HG02970 (cell line): ENCODE data around the gene POLH.
A peak's percentile ranks its signal among the peaks of the same experiment; 100 is the strongest.
"Not testable (repeated sequence)": the region's sequence is repeated elsewhere in the genome, so short reads cannot be mapped to it uniquely, and the experiment has no call there.

Source experiments
- ATAC-seq: cut with Tn5 transposase; IDR thresholded peaks from one replicate; pipeline ENCODE4 v1.9.1; 2021; ENCODE audit warnings: mild to moderate bottlenecking, moderate library complexity, moderate number of reproducible peaks; ENCODE audit not compliant: unreplicated experiment, low FRiP score

The POLH gene

DNA sequence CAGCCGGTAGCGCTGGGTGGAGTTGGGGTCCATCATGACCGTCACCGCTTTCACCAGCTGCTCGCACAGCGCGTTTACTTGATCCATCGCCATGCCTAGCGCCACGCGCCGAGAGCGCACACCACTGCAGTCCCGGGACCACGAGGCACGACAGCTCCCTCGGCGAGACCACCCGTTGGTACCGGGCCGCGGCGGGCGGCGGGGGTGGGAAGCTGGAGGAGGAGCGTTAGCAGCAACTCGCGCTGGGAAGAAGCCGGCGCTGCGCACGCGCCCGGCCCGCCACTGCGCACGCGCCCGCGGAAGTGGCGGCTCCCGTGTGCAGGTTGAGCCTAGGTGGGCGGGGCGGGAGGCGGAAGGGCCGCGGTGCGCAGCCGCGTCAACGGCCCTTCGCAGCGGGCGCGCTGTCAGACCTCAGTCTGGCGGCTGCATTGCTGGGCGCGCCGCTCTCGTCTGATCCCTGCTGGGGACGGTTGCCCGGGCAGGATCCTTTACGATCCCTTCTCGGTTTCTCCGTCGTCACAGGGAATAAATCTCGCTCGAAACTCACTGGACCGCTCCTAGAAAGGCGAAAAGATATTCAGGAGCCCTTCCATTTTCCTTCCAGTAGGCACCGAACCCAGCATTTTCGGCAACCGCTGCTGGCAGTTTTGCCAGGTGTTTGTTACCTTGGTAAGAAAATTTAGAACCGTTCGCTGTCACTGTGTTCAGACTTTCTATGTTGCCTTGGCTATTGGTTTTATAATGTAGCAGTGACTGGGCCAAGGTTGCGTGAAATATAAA, at the start of gene POLH, which contains the start of gene XPO5:
TSS of gene POLH (plus strand) at position 414 of the 780 bp plus-strand sequence. CDS start 6,135 bp downstream, outside the sequence.
TSS of gene XPO5 (minus strand) at position 267 of the 780 bp plus-strand sequence. CDS start at position 93, 174 bp downstream.
- peak; percentile 87 for ATAC-seq

DNA sequence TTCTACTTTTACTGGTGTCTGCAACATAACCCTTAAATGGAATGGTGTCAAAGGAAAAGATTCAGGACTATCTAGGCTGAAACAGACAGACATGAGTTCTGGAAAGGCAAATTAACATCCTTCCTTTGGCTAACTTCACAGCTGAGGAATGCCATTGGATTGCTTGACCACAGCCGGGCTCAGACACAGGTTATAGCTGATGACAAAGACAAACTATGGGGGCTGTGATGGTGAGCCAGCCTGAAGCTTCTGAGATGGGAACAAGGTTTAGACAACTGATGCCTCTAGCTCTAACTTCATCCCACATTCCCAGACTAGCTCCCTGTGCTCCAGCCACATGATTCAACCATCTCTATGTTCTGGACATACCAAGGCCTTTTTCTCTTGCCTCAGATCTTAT, 43.8 kb upstream of the POLH start:
- ATAC-seq = no peak

DNA sequence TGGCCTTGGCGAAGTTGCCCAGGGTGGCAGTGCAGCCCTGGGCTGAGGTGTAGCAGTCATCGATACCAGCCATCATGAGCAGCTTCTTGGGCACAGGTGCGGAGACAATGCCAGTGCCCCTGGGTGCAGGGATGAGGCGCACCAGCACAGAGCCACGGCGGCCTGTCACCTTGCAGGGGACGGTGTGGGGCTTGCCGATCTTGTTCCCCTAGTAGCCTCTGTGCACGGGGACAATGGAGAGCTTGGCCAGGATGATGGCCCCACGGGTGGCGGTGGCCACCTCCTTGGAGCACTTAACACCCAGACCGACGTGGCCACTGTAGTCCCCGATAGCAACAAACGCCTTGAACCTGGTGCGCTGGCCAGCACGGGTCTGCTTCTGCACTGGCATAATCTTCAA, 37.0 kb upstream of the POLH start:
- not testable (repeated sequence) for ATAC-seq

DNA sequence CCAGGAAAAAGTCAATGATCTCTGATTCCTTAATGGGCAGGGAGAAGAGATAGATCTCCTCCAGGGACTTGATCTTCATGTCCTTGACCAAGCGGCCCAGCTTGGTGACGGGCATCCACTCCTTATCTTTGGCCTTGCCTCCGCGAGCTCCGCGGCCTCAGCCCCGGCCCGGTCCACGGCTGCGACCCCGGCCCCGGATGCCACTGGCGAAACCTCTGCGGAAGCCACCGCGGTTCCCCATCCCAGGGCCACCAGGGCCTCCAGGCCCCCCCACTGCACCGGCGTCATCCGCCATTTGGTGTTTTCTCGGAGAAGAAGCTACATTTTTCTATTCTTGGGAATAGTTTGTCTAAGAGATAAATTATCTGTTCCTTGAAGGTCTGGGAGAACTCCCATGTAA, 36.6 kb upstream of the POLH start:
- not testable (repeated sequence) for ATAC-seq

DNA sequence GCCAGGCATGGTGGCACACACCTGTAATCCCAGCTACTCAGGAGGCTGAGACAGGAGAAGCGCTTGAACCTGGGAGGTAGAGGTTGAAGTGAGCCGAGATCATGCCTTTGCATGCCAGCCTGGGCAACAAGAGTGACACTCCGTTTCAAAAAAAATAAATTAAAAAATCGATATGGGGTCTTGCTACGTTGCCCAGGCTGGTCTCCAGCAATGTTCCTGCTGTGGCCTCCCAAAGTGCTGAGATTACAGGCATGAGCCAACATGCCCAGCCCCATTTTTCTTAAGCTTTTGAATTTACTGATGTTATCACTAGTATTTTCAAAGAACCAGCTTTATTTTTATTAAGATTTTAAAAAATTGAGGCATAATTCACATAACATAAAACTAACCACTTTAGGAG, 35.5 kb upstream of the POLH start:
- ATAC-seq = no peak

DNA sequence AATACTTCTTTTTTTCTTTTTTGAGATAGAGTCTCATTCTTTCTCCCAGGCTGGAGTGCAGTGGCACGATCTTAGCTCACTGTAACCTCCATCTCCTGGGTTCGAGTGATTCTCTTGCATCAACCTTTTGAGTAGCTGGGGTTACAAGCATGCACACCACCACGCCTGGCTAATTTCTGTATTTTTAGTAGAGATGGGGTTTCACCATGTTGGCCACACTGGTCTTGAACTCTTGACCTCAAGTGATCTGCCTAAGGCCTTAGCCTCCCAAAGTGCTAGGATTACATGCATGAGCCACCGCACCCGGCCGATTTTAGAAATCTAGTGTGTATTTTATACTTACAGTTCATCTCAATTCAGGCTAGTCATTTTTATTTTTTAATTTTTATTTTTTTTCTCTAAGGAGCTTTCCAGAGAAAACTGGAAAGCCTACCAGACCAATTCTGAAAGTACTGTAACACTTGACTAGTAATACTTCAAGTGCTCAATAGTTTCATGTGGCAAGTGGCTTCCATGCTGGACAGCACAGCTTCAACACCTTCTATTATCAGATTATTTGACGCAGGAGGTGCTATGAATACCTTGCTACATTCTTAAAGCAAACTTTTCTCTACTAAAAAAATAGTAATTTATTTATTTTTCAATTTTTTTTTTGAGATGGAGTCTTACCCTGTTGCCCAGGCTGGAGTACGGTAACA, 34.1 kb upstream of the POLH start:
- ATAC-seq = no peak

DNA sequence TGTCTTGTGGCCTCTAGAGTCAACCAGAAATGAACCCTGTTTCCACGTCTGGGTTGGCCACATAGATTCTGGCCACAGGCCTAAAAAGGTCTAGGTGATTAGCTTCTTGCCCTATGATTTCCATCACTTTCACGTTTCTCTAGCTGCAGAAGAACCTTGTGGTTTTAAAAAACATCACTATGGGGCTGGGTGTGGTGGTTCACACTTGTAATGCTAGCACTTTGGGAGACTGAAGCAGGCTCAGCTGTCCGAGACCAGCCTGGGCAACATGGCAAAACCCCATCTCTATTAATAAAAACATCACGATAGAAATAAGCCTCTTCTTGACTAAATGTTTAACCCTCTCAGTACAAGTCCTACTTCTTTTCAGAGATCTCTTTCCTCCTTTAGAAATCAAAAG, 31.5 kb upstream of the POLH start:
- ATAC-seq = no peak

DNA sequence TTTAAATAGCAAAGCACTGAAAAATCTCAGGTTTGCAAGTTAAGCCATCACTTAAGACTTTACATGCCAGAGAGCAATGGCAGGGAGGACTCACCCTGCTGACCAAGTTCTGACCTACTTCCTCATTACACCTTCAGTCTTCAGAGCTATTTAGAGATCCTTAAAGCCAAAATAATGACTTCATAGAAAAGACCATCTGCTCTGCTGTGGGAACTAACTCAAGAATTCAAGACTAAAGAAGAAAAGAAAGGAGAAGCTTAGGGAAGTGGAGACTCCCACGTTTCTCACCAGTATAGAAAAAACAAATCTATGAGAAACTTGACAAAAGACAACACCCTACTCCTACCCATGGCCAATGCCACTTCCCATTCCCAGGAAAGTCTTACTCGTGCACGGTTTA, 28.8 kb upstream of the POLH start:
- no peak for ATAC-seq

DNA sequence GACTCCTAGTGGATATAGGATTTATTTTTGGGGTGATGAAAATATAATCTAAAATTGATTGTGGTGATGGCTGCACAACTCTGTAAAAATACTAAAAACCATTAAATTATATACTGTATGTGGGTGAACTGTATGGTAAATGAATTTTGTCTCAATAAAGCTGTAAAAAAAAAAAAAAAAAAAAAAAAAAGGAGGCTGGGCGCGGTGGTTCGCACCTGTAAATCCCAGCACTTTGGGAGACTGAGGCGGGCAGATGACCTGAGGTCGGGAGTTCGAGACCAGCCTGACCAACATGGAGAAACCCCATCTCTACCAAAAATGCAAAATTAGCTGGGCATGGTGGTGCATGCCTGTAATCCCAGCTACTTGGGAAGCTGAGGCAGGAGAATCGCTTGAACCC, 18.4 kb upstream of the POLH start:
- not testable (repeated sequence) for ATAC-seq

DNA sequence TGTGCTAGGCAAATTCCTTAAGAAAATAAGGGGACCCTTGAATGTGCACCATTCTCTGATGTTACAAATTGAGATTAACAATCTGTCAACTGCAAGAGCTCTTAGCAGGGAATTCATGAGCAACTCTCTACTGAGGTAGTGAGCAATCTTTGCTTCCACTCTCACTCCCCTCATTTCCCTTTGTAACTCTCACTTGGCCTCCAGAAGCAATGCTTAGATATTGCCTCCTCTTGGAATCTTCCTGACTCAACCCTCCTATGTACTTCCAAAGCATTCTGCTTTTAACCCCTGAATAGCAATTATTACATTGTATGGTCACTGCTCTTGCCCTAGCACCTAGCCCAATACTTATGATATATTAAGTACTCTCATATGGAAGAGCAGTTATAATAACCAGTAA, 16.7 kb upstream of the POLH start:
- no peak for ATAC-seq

DNA sequence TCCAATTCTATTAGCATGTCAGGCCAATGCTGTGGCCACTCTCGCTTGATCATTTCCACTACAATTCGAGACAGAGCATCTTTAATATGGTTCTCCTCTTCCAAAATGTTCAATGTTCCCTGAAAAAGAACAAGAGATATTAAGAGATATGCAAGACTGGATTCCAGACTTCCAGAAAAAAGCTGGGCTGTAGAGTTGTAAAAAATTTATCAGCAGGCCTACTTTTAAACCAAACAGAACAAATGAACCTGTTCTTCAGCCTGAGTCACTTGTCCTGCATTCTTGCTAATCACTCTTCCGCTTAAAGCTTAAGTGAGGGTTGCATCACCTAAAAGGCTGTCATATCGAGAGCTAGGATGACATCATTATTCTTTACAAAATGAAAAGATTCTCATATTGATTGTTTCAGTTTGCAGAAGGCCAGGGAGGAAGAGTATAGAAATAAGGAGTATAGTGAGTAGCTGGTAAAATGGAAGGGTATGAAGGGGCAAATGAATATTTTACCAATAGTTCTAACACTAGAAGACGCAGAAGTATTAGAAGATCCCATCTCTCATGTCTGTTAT, 5.0 kb upstream of the POLH start:
- no peak for ATAC-seq

DNA sequence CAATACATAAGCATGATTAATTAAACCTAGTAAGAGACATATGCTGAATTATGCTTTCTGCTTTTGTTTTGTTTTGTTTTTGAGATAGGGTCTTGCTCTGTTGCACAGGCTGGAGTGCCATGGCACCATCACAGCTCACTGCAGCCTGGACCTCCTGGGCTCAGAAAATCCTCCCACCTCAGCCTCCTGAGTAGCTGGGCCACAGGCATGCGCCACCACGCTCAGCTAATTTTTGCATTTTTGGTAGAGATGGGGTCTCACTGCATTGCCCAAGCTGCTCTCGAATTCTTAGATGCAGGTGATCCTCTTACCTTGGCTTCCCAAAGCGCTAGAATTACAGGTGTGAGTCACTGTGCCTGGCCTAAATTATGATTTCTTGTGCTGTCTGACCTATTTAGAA, 4.0 kb upstream of the POLH start:
- no peak for ATAC-seq

DNA sequence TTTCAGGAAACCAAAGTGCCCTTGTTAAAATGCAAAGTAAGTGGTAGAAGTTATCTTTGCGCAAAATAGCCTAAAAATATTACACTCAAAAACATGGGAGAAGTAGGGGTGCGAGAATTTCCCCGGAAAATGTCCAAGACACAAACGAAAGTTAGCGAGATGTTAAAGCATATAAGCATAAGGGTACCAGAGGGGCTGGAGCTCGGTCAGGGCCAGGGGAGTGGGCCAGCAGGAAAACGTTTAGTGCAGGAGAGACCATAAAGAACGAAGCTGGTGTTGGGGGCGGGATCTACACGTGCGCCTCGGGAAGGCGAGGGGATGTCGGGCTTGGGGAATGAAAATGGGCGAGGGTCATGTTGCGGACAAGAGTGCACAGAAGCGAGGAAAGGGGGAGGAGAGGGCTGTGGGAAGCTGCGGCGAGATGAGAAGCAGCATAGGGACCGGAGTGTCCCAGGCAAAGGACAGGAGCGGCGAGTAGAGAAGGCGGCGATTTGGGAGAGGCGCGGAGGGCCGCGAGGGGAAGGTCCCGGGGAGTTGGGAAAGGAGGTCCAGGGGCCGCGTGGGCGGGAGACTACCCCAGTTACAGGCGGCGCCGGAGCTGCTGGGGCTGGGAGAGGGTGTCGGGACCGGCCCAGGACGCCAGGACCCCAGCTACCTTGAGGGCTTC, 747 bp upstream of the POLH start:
- no peak for ATAC-seq

DNA sequence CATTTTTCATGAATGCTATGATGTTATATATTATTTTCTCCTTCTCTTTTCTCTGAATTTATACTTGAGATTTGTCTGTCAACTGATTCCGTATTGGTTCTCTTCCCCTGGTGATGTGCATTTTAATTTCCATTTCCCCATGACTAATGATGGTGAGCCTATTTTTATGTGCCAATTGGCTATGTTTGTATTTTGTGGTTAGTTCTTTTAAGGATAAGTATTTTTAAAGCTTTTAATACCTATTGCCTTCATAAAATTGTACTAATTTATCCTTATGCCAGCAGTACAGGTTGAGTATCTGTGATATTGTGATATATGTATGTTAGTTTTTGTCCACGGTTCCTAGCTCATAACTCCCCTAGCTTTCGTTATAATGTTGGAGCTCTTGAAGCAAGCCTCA, 2.8 kb downstream of the POLH start:
- no peak for ATAC-seq

DNA sequence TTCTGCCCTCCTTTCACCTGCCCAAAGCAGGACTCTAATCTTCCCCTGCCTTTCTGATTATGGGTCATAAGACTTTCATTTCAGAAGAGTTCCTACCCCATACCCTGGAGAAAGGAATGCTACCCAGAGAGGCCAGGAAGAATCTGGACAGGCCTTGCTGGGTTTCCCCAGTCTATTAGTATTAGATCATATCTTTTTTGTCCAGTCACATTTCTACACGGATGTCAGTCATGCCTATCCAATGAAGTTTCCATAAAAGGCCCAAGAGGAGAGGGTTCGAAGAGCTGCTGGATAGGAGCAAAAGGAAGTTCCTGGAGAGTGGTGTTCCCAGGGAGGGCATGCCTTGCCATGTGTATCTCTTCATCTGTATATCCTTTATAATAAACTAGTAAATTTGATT, 3.2 kb downstream of the POLH start:
- ATAC-seq = no peak

DNA sequence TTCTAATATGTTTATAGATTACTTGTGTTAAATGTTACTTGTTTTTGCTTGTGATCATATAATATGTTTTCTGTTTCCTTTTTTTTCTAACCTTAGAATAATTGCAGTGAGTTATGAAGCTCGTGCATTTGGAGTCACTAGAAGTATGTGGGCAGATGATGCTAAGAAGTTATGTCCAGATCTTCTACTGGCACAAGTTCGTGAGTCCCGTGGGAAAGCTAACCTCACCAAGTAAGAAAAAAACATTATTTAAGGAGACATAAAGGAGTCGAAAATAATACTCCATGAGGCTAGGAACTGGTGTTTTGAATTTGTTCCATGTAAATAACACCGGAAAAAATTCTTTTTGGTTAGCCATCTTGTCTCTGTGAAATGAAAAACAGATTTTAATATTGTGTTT, 6.9 kb downstream of the POLH start:
- no peak for ATAC-seq

DNA sequence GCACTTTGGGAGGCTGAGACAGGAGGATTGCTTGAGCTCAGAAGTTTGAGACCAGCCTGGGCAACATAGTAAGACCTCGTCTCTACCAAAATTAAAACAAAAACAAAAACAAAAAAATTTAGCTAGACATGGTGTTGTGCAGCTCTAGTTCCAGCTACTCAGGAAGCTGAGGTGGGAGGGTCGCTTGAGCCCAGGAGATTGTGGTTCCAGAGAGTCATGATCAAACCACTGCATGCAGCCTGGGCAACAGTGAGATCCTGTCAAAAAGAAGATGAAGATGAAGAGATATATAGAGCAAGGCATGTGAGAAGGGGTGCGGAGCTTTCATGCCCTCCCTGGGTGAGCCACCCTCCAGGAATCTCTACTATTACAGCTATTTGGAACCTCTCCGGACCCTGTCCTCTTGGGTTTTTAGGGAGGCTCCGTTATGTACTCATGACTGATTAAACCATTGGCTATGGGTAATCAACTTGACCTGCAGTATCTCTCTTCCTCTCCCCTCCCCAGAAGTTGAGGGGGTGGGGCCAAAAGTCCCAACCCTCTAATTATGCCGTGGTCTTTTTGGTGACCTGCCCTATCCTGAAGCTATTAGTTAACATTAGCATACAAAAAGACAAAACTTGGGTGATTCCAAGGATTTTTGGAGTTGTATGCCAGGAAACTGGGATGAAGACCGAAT, 9.0 kb downstream of the POLH start:
- no peak for ATAC-seq

DNA sequence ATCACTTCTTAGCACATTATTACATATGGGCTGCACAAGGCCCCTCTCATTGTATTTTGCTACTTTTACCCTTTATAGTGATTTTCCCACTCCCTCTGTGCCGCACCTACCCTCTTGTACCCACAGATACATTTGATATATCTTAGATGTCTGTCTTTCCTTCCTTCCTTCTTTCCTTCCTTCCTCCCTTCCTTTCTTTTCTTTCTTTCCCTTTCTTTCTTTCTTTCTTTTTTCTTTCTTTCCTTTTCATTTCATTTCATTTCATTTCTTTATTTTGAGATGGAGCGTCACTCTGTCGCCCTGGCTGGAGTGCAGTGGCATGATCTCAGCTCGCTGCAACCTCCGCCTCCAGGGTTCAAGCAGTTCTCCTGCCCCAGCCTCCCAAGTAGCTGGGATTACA, 12.2 kb downstream of the POLH start:
- ATAC-seq = no peak

DNA sequence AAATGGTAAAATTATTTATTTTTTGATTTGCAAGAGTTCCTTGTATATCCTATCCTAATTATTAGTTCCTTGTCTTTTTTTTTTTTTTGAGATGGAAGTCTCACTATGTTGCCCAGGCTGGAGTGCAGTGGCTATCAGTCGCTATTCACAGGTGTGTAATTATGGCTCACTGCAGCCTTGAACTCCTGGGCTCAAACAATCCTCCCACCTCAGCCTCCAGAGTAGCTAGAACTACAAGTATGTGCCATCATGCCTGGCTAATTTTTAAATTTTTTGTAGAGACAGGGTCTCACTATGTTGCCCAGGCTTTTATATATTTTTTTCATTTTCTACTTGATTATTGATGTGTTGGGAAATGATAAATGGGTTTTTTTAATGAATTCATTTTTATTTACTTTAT, 13.6 kb downstream of the POLH start:
- not testable (repeated sequence) for ATAC-seq

DNA sequence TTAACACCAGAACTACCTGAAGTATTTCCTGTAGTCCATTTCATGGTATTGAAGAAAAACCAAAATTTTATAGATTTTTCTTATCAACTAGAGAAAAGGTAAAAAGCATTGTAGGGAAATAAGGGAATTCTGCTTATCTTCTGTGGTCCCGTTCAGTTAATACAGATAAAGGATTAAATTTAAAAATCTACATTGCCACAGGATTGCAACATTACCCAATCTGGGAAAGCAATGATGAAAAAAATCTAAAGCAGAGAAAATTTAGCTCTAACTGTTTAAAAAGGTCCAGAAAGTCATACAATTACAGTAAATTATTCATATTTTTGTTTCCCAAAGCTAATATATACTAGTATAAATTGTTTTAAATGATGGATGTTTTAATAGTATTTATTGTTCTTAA, 18.0 kb downstream of the POLH start:
- no peak for ATAC-seq

DNA sequence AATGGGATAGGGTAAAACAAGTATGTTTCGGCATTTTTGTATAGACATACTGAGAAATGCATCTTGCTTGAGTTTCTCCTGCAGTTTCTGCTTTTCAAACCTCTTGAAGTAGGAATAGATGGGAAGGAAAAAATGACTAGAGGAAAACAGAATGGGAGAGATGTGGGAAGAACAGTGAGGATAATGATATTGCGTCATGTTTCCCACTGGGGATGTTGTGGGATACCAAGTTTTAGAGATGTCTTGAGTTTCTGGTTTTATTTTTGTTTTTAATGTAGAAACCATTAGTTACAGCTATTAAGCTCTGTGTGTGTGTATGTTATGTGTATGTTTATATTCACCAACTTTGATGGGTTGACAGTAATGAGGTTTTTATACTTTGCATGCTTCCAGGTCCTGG, 24.6 kb downstream of the POLH start:
- ATAC-seq = no peak
